Naive thymus-derived CD8-positive, alpha-beta T cell (primary cell): ENCODE data around the gene NEK7. TPM values are rescaled to one million over a fixed set of nuclear protein-coding genes. Genes with fewer than 3 reads are reported as not detected.

Source experiments
- polyA plus RNA-seq, 3 donors: library from polyadenylated mRNA; unstranded; fragments of 300-500 nt; fragmentation: Illumina TruSeq; gene quantifications; one replicate each; pipeline ENCODE4 v1.2.3, GENCODE V29; 2021
- total RNA-seq, 8 experiments: library from RNA in 2 of 8; stranded (reverse) in 2 of 8; gene quantifications; one replicate each; pipeline ENCODE4 v1.2.3 and lab custom pipeline; 2021 to 2026

The NEK7 gene
- total and polyA plus RNA-seq, 5 experiments from 2014 or later: 21.6 to 58.2 (median 44.5) TPM

Other genes starting within 250 kb of the NEK7 start
- not detected for gene LHX9, start 239.6 kb upstream of the NEK7 start, total RNA-seq
- gene LHX9, start 239.6 kb upstream of the NEK7 start, polyA plus RNA-seq: not detected